Activated CD8-positive, alpha-beta memory T cell treated with anti-CD3 and anti-CD28 coated beads, Interleukin-2, amount 50 U/mL, for 24 hours (primary cell): ENCODE results near the gene TP53BP1.

Source experiments
- DNase-seq: peaks from one replicate; pipeline ENCODE4 v3.0.0-alpha.2; 2020; ENCODE audit errors: extremely low read depth

TP53BP1 gene

GRCh38 chr15:43489191-43489590, 3.8 kb downstream of the TP53BP1 start:
- DNase-seq, result no peak

- DNase-seq, result no peak
Observed at GRCh38 chr15:43488790-43489189, 4.2 kb downstream of the TP53BP1 start.

- DNase-seq, result no peak
Observed at GRCh38 chr15:43487271-43487895, 5.6 kb downstream of the TP53BP1 start.

GRCh38 chr15:43484455-43484854, 8.5 kb downstream of the TP53BP1 start:
- no peak for DNase-seq

GRCh38 chr15:43483297-43484128, 9.4 kb downstream of the TP53BP1 start:
- no peak for DNase-seq

GRCh38 chr15:43473885-43474284, 19.1 kb downstream of the TP53BP1 start:
- no peak for DNase-seq

GRCh38 chr15:43471975-43472374, 21.0 kb downstream of the TP53BP1 start:
- DNase-seq, result no peak

DNA sequence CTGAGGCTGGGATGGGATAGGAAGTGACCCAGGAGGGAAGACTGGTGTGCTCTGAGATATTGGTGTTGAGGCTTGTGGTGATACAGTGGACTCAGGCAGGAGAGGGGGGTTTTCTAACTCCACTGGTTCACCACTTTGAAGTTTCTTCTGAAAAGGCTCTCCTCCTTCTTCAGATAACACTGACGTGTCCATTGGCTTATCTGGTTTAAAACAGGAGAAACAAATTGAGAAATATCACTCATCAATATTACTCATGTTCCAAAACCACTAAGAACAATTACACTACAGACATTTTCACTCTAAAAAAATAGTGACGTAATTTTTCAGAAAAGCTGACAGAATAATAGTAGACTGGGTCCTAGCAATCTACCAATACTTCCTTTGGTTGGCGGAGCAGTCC, 23.1 kb downstream of the TP53BP1 start:
- DNase-seq, result no peak

GRCh38 chr15:43465100-43465499, 27.9 kb downstream of the TP53BP1 start:
- DNase-seq, result no peak

- DNase-seq, result no peak
Observed at GRCh38 chr15:43463998-43464397, 29.0 kb downstream of the TP53BP1 start.

- DNase-seq, result no peak
Observed at GRCh38 chr15:43463507-43463906, 29.4 kb downstream of the TP53BP1 start.

DNA sequence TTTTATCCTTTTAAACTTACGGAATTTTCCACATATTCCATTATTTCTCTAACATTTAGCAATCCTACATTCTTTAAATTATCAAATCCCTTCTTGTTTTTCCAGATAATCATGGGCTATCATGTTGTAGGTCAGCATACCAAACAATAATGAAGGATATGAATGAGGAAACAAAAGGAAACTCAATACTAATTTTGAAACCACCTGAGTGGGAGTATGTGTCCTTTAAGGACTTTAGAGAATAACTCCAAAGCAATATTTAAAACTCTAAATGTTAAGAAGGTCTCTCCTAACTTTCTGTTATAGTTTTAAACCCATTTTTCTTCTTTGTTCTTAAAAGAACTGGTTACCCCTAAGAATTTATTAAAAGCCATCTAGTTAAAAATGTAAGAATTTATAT, 43.0 kb downstream of the TP53BP1 start:
- no peak for DNase-seq

DNA sequence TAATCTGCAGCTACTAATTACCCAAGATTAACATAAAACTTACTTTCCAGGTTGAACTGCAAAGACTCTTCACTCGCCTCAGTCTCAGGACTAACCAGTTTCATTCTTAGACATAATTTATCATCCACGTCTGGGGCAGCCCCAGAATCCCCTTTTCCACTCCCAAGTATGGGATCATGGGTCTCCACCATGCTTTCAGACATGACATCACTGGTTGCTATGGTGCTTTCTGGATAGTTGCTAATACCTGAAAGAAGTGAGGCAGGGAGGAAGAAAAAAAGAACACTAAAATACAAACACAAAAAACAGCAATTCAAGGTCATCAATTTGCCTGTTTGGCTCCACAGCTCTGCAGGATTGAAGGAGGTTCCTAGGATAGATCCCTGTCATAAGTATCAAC, 46.6 kb downstream of the TP53BP1 start:
- no peak for DNase-seq

GRCh38 chr15:43441316-43441715, 51.6 kb downstream of the TP53BP1 start:
- DNase-seq, result no peak

DNA sequence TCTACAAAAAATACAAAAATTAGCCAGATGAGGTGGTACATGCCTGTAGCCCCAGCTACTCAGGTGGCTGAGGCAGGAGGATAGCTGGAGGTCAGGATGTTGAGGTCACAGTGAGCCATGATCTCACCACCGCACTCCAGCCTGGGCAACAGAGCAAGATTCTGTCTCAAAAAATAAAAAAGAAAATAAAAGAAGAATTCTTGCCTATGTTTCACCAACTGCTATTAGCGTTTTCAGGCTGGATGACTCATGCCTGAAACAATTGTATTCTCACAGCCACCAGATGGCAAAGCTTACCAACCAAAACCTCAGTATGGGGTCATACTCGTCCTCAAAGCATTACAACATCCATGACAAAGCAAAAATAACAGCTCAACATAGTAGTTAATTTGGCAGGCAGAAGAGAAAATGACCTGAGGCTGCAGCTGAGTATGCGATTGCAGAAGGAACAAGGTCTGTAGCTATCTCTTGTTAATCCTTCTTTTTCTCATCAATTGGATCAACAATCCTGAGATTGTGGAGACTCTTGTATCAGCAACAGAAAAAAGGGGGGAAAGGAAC, 52.2 kb downstream of the TP53BP1 start:
- peak; percentile 3 for DNase-seq

- DNase-seq, result no peak
Observed at GRCh38 chr15:43439268-43439667, 53.7 kb downstream of the TP53BP1 start.

DNA sequence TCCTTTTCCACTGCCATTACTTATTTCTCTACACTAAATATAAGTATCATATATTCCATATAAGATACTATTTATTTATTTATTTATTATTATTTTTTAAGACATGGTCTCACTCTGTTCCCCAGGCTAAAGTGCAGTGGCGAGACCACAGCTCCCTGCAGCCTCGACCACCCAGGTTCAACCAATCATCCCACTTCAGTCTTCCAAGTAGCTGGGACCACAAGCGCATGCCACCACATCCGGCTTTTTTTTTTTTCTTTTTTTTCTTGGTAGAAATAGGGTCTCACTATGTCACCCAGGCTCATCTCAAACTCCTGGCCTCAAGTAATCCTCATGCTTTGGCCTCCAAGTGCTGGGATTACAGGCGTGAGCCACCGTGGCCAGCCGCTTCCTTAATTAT, 56.6 kb downstream of the TP53BP1 start:
- DNase-seq, result no peak

GRCh38 chr15:43434446-43434845, 58.5 kb downstream of the TP53BP1 start:
- no peak for DNase-seq

DNA sequence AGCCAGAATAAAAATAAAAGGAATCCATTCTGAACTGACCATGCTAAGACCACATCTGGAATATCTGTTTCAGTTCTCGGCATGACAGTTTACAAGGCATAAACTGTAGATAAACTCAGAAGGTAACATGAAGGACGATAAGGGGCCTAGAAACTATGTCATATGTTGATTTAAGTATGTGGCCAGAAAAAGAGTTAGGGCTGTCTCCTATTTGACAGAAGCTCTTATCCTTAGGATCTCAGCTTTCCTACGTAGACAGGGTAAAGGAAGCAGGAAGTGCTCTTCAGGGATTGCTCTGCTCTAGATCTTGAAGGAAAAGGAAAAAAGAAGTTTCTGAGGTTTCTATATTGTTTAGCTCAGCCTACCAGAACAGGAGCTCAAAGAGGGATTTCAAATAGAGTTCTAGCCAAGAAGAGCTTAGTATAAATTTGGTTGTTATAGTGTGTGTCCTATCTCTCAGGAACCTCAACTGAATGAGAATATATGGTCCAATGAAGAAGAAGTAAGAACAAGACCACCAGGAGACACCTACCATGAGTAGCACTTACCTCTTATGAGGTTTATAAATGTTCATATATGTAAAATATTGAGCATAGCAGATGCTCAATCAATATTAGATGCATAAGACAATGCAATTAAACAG, 59.2 kb downstream of the TP53BP1 start:
- no peak for DNase-seq

DNA sequence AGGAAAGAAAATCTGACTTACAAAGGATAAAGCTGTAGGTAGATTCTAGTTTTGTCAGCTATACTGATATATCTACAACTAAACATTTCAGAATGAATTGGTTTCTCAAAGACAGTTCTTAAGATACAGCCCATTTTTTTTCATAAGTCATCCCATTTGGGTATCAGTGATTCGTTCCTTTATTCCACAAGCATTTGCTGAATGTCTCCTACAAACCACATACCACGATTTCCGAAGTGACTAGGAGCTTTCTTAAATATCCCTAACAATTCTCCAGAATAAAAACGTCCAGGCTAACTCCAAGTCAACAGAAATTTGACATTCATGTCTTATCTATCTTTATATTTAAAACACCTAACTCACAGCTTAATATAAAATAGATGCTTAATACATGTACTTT, 59.8 kb downstream of the TP53BP1 start:
- DNase-seq, result no peak

GRCh38 chr15:43429687-43430086, 63.3 kb downstream of the TP53BP1 start:
- no peak for DNase-seq

- DNase-seq, result no peak
Observed at GRCh38 chr15:43423793-43424192, 69.2 kb downstream of the TP53BP1 start.

- DNase-seq, result no peak
Observed at GRCh38 chr15:43420876-43421275, 72.1 kb downstream of the TP53BP1 start.
